Measurements from ENCODE around the gene PKD1.
"Not testable (repeated sequence)": the region's sequence is repeated elsewhere in the genome, so short reads cannot be mapped to it uniquely, and the experiment has no call there.

PKD1 gene

GRCh38 chr16:2110332-2111008, 25.2 kb downstream of the PKD1 start:
- not testable (repeated sequence) for H3K4me3 ChIP-seq (replicated peaks; ENCODE audit: low read depth, low read length); DNase-seq (ENCODE audit: low read depth)

GRCh38 chr16:2109872-2110271, 25.8 kb downstream of the PKD1 start:
- not testable (repeated sequence) for DNase-seq (ENCODE audit: low read depth); H3K4me3 ChIP-seq (replicated peaks; ENCODE audit: low read depth, low read length)

- not testable (repeated sequence) for DNase-seq (ENCODE audit: low read depth); H3K4me3 ChIP-seq (replicated peaks; ENCODE audit: low read depth, low read length)
Observed at GRCh38 chr16:2109271-2109580, 26.5 kb downstream of the PKD1 start.

DNA sequence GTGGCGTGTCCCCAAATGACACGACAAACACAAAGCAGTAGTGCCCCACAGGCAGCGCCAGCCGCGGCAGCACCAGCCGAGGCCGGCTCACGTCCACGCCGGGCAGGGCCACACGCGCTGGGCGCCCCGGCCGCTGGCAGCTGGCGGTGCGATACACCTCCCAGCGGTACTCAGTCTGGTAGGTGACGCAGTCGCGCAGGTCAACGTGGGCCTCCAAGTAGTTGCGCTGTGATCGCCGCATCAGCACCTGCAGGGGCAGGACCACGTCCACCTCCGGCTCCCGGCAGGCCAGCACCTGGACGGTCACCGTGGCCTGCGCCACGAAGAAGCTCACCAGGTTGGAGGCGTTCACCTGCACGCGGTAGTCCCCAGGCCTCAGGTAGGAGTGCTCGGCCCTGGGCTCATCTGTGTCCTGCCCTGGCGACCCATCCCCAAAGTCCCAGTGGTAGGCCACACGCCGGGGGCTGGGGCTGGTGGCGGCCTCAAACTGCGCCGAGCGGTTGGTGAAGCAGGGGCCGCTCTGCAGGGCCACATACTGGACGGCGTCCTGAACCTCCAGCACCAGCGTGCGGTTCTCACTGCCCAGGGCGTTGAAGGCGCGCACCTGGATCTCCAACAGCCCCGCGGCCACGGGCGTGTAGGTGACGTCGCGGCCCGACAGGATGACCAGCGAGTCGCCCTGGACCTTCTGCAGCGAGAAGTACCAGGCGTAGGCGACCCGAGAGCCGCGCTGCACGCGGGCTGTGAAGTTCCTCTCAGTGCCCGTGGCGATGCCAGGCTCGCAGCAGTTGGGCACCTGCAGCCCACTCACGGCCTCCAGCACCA, 27.0 kb downstream of the PKD1 start:
- H3K4me3 ChIP-seq (replicated peaks; ENCODE audit: low read depth, low read length); DNase-seq (ENCODE audit: low read depth): not testable (repeated sequence)

DNA sequence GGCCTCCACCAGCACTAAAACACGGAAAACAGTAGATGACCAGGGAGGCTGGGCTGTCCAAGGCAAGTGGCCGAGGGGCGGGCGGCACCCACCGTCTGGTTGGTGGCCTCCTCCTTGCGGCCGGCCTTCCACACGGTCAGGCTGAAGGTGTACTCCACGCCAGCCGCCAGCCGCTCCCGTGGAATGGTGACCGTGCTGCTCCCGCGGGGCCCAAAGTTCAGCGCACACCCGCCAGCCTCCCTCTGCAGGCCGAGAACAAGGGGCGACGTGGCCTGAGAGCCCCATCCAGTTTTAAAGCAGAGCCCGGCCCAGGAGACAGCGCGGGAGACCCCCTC, 27.9 kb downstream of the PKD1 start:
- H3K4me3 ChIP-seq (replicated peaks; ENCODE audit: low read depth, low read length) = not testable (repeated sequence)

DNA sequence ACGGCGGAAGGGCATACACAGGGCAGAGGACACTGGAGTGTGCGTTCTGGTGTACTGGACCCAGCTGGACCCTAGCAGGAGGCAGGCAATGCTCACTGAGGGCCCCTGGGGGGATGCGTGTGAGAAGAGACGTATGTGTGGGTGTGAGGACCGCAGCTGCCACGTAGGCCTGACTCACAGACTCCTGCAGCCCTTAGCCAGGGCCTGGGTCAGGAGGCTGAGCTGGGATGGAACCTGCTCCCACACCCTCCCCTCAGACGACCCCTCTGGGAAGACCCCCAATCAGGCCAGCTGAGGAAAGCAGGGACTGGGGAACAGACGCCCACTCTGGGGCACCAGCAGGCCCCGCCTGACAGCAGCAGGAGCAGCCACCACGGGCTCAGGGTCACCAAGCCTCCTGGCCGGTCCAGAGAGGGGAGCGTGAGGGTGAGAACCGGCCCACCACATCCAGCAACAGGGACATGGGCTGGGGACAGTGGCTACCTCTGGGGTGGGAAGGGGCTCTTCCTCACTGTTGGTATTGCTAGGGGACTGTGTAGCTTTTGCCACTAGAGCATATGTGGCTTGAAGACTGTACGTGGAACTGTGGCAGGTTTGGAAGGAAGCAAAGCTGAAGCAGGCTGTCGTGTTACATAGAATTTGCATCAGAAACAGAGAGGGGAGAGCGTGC, 28.4 kb downstream of the PKD1 start:
- peak; percentile 73 for DNase-seq (ENCODE audit: low read depth)
- H3K4me3 ChIP-seq (replicated peaks; ENCODE audit: low read depth, low read length) = not testable (repeated sequence)

More for the DNA sequence above, 27.9 kb downstream of the PKD1 start:
- DNase-seq (ENCODE audit: low read depth) = not testable (repeated sequence)

DNA sequence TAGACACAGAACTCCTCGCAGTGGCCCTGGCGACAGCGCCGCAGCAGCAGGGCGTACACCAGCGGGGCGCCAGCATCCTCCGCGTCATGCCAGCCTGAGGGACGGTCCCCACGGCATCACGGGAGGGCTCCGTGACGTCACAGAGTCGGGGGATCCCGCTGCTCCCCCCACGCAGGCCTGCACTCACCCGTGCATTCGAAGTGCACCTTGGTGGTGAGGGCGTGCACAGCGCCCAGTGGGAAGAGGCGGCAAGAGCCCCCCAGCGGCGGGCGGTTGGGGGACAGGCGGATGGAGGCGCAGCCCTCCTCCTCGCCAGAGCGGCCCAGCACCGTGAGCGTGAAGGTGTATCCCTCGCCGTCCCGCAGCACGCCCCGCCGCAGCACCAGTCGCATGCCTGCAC, 29.5 kb downstream of the PKD1 start:
- H3K4me3 ChIP-seq (replicated peaks; ENCODE audit: low read depth, low read length); DNase-seq (ENCODE audit: low read depth): not testable (repeated sequence)

DNA sequence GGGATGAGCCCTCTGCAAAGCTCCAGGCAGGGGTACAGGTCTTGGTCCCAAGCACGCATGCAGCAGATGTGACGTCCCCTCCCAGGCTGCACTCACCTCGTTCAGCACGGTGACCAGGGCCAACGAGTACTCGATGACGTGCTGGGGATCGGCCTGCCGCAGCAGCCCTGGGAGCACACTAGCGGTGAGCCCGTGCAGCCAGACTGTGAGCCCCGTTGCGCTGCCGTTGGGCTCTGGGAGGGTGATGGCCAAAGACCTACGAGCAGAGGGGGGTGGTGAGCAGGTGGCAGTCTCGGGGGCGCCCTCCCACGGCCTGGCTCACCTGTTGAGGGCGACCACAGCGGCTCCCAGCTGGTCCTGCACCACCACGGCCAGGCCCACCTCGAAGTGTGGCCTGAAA, 29.9 kb downstream of the PKD1 start:
- H3K4me3 ChIP-seq (replicated peaks; ENCODE audit: low read depth, low read length) = not testable (repeated sequence)

GRCh38 chr16:2105291-2105690, 30.4 kb downstream of the PKD1 start:
- not testable (repeated sequence) for DNase-seq (ENCODE audit: low read depth); H3K4me3 ChIP-seq (replicated peaks; ENCODE audit: low read depth, low read length)

More for the DNA sequence above, 29.9 kb downstream of the PKD1 start:
- not testable (repeated sequence) for DNase-seq (ENCODE audit: low read depth)

DNA sequence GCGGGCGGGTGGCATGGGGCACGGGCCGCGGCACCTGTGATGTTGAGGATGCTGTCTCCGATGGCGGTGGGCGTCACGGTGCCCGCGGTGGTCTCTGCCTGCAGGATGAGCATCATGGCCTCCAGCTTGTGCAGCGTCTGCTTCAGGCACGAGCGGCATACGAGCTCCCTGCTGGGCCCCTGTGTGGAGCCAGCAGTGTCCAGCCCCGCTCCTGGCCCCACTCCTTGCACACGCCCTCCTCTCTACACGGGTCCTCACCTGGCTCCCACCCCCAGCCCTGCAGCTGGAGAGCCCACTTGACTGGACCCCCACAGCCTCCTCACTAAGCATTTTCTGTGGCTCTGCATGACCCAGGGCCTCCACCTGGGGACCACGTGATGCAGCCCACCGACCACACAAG, 31.2 kb downstream of the PKD1 start:
- DNase-seq (ENCODE audit: low read depth); H3K4me3 ChIP-seq (replicated peaks; ENCODE audit: low read depth, low read length): not testable (repeated sequence)

GRCh38 chr16:2102471-2102870, 33.2 kb downstream of the PKD1 start:
- H3K4me3 ChIP-seq (replicated peaks; ENCODE audit: low read depth, low read length) = no peak overlapping the region
- no peak for TF ChIP-seq CTCF (IDR thresholded peaks at IDR 0.05; ENCODE audit: low read length, missing control alignments)
- no peak for DNase-seq (ENCODE audit: low read depth)

GRCh38 chr16:2101581-2101980, 34.1 kb downstream of the PKD1 start:
- DNase-seq (ENCODE audit: low read depth); H3K4me3 ChIP-seq (replicated peaks; ENCODE audit: low read depth, low read length): not testable (repeated sequence)

- DNase-seq (ENCODE audit: low read depth); H3K4me3 ChIP-seq (replicated peaks; ENCODE audit: low read depth, low read length): not testable (repeated sequence)
Observed at GRCh38 chr16:2097689-2098088, 38.0 kb downstream of the PKD1 start.
